Fibroblast of lung (primary cell): ENCODE data around the gene CORO2B. TPM values are rescaled to one million over a fixed set of nuclear protein-coding genes. Genes with fewer than 3 reads are reported as not detected.

Experiments used
- DNase-seq, 2 donors: peaks; one replicate each; pipeline versions ENCODE4 v3.0.0 to v3.0.0-alpha.2; 2010; ENCODE audit warnings: low read depth in 2 of 2
- H2AFZ ChIP-seq: 2 replicates; pipeline ENCODE4 v1.5.1; 2012; ENCODE audit warnings: low read length, control low read depth, inconsistent platforms
- H3K27ac ChIP-seq: 2 replicates; pipeline ENCODE4 v1.5.1; 2011; ENCODE audit warnings: low read length, control low read depth; ENCODE audit not compliant: insufficient read depth
- H3K27me3 ChIP-seq: 2 replicates; pipeline ENCODE4 v1.5.1; 2011; ENCODE audit warnings: mild to moderate bottlenecking, low read length; ENCODE audit not compliant: control insufficient read depth, insufficient read depth
- H3K36me3 ChIP-seq: 2 replicates; pipeline ENCODE4 v1.5.1; 2011; ENCODE audit warnings: low read length; ENCODE audit not compliant: control insufficient read depth, insufficient read depth
- H3K4me1 ChIP-seq: 2 replicates; pipeline ENCODE4 v1.5.1; 2011; ENCODE audit warnings: low read length; ENCODE audit not compliant: control insufficient read depth, insufficient read depth; ENCODE audit errors: extremely low read depth
- H3K4me2 ChIP-seq: 2 replicates; pipeline ENCODE4 v1.5.1; 2011; ENCODE audit warnings: low read length, control low read depth; ENCODE audit not compliant: insufficient read depth; ENCODE audit errors: extremely low read depth
- H3K4me3 ChIP-seq, 4 experiments: fragments of 200-600 bp in 1 of 4; sonication (generic) in 1 of 4; replicated peaks in 1 of 4; 2 replicates each; pipeline ENCODE4 v1.5.1; 2011 to 2016; ENCODE audit warnings: low read length in 4 of 4, low read depth in 3 of 4, mild to moderate bottlenecking in 3 of 4, control low read depth in 2 of 4, inconsistent platforms in 1 of 4, mixed read lengths in 1 of 4; ENCODE audit not compliant: insufficient read depth in 1 of 4; ENCODE audit errors: control extremely low read depth in 1 of 4
- H3K79me2 ChIP-seq: 2 replicates; pipeline ENCODE4 v1.5.1; 2012; ENCODE audit warnings: mild to moderate bottlenecking, low read length, inconsistent platforms; ENCODE audit not compliant: control insufficient read depth, insufficient read depth
- H3K9ac ChIP-seq: 2 replicates; pipeline ENCODE4 v1.5.1; 2011; ENCODE audit warnings: mild to moderate bottlenecking, low read length, control low read depth; ENCODE audit not compliant: insufficient read depth
- H3K9me3 ChIP-seq: 2 replicates; pipeline ENCODE4 v1.5.1; 2012; ENCODE audit warnings: low read depth, low read length; ENCODE audit not compliant: control insufficient read depth, insufficient read depth
- H4K20me1 ChIP-seq: 2 replicates; pipeline ENCODE4 v1.5.1; 2011; ENCODE audit warnings: low read length; ENCODE audit not compliant: control insufficient read depth, insufficient read depth; ENCODE audit errors: extremely low read depth
- CTCF ChIP-seq, 2 donors: IDR thresholded peaks in 1 of 2; conservative IDR thresholded peaks in 1 of 2; 1 replicate in 1 of 2; 2 replicates in 1 of 2; pipeline ENCODE4 v1.5.1; 2011 to 2012; ENCODE audit warnings: low read length in 2 of 2, control low read depth in 1 of 2, inconsistent platforms in 1 of 2, low read depth in 1 of 2, mild to moderate bottlenecking in 1 of 2
- EZH2 ChIP-seq: IDR thresholded peaks from 2 replicates; pipeline ENCODE4 v1.5.1; 2012; ENCODE audit warnings: low read length, control low read depth, mild to moderate bottlenecking; ENCODE audit errors: missing control alignments
- polyA plus RNA-seq, 2 donors: library from polyadenylated mRNA; depleted of rRNA in 1 of 2; stranded (reverse) in 1 of 2; unstranded in 1 of 2; fragments of >200 nt; gene quantifications; 2 replicates each; pipeline ENCODE4 v1.2.1, GENCODE V29; 2011 to 2012; ENCODE audit warnings: missing spikeins in 1 of 2
- total RNA-seq: library from RNA; depleted of rRNA; stranded (reverse); fragments of >200 nt; gene quantifications from 2 replicates; pipeline ENCODE4 v1.2.1, GENCODE V29; 2014

Gene CORO2B
- total and polyA plus RNA-seq, 2 donors (not counting 1 experiment from before 2014, with no cell fraction given) = 17.5 to 25.3 TPM

- no peaks in the 10 kb centered on the region for H3K36me3 ChIP-seq
- H4K20me1 ChIP-seq = no peaks in the 10 kb centered on the region
- peaks cover 34% of the 10 kb centered on the region for H3K4me1 ChIP-seq
- H3K4me2 ChIP-seq = no peak overlapping the region
- H2AFZ ChIP-seq = no peak overlapping the region
- H3K9me3 ChIP-seq = no peaks in the 10 kb centered on the region
- H3K4me3 ChIP-seq = no peak overlapping the region
- H3K27me3 ChIP-seq = no peaks in the 10 kb centered on the region
- no peak overlapping the region for H3K27ac ChIP-seq
- DNase-seq = peak in 1 of 2 donors; percentile 81
- H3K79me2 ChIP-seq = peaks cover 52% of the 10 kb centered on the region
- no peak for TF ChIP-seq CTCF (conservative IDR thresholded peaks at IDR 0.05 in 1 of 2, IDR thresholded peaks at IDR 0.05 in 1 of 2; ENCODE audit: low read depth in 1 of 2, low read length in 2 of 2)
- TF ChIP-seq EZH2 = no peak
- H3K9ac ChIP-seq = no peak overlapping the region
These were observed 27.6 kb downstream of the CORO2B start for GRCh38 chr15:68606375-68606774.

GRCh38 chr15:68608206-68608843 lies 29.5 kb downstream of the CORO2B start:
- no peak overlapping the region for H3K4me2 ChIP-seq
- peak overlapping the region; percentile 58 for H3K27ac ChIP-seq
- peaks cover 51% of the 10 kb centered on the region for H3K79me2 ChIP-seq
- no peak overlapping the region for H3K4me3 ChIP-seq
- H2AFZ ChIP-seq = peak overlapping the region; percentile 14
- no peak overlapping the region for H3K9ac ChIP-seq
- no peaks in the 10 kb centered on the region for H4K20me1 ChIP-seq
- peak; percentile 51 to 90 for DNase-seq
- H3K36me3 ChIP-seq = no peaks in the 10 kb centered on the region
- H3K27me3 ChIP-seq = no peaks in the 10 kb centered on the region
- no peak for TF ChIP-seq EZH2
- no peak for TF ChIP-seq CTCF (conservative IDR thresholded peaks at IDR 0.05 in 1 of 2, IDR thresholded peaks at IDR 0.05 in 1 of 2; ENCODE audit: low read depth in 1 of 2, low read length in 2 of 2)
- no peaks in the 10 kb centered on the region for H3K9me3 ChIP-seq
- H3K4me1 ChIP-seq = peaks cover 32% of the 10 kb centered on the region

GRCh38 chr15:68608844-68609232 lies 30.0 kb downstream of the CORO2B start:
- no peak for DNase-seq
- no peaks in the 10 kb centered on the region for H3K9me3 ChIP-seq
- no peak overlapping the region for H3K4me2 ChIP-seq
- peaks cover 52% of the 10 kb centered on the region for H3K79me2 ChIP-seq
- H3K27ac ChIP-seq = no peak overlapping the region
- H4K20me1 ChIP-seq = no peaks in the 10 kb centered on the region
- H3K4me1 ChIP-seq = peaks cover 32% of the 10 kb centered on the region
- H3K36me3 ChIP-seq = no peaks in the 10 kb centered on the region
- H3K4me3 ChIP-seq = no peak overlapping the region
- TF ChIP-seq EZH2 = no peak
- TF ChIP-seq CTCF (conservative IDR thresholded peaks at IDR 0.05 in 1 of 2, IDR thresholded peaks at IDR 0.05 in 1 of 2; ENCODE audit: low read depth in 1 of 2, low read length in 2 of 2) = no peak
- H3K27me3 ChIP-seq = no peaks in the 10 kb centered on the region
- no peak overlapping the region for H3K9ac ChIP-seq
- no peak overlapping the region for H2AFZ ChIP-seq
